T-helper 2 cell treated with Interferon-gamma antibody and Interleukin-4, amounts not matched to agents 100 ng/mL and 5 ng/mL, for 36 hours (primary cell): Measurements from ENCODE around the gene HOXC9. TPM values are rescaled to one million over a fixed set of nuclear protein-coding genes. Genes with fewer than 3 reads are reported as not detected.

Experiments
- intact Hi-C: fragments of 100-400 bp; cut with micrococcal nuclease; formaldehyde crosslinking; loops from one replicate; pipeline ENCODE4 v1.15.1; 2023
- total RNA-seq: library from RNA; stranded (reverse); gene quantifications from 2 replicates; pipeline ENCODE4 v1.2.3, GENCODE V29; 2022

HOXC9 gene
- total RNA-seq, 1 donor from 2014 or later: not detected

DNA sequence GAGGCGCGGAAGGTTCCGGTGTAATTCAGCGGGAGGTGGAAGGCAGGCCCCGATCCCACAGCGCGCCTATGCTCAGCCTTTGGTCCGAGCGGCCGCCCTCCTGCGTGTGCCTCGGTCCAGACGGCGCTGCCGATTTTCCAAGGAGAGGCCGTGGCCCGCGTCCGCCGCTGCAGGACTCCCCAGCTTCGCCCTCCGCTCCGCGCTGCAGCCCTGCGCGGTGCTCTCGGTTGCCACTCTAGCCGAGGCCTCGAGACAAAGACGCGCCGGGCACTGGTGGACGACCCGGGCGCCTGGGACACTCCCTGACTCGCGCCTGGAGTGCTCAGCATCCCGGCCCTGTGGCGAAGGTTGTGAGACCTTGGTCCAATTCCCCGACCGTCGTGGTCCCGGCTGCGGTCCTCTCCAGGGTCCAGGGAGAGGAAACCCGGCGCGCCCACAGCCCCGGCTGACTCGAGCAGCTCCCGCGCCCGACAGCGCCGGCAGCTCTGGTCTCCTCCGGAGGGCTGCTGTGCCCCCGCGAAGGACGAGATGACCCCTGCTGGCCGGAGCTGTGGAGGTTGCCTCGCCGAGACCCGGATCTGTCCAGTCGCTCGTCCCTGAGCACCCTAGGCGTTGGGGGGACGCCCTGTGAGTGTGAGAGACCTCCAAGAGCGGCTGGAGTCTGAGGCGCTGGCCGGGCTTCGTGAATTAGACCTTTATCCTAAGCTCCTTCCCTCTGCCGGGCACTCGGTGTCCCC, 38.8 kb upstream of the HOXC9 start:
- intact Hi-C loops: loop anchor here (5.0 kb wide), 1 partner anchor 91 kb away; the partner anchor contains the start of gene HOXC4

DNA sequence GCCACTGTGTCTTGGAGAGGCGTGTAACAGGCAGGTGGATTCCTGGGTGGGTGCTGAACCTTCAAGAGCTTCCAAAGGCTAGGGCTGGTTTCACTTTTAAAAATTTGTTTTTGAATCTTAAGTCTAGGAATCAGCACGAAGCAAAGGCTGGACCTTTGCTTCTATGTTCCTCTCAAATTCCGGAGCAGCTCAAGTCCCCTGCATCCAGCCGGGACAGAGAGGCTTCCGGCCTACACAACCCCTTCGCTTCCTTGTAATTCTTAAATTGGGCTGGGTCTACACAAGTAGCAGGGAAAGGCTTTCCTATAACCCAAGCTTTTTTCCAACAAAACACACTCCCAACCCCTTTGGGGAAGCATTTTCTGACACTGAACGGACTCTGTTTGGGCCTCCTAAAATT, 37.0 kb upstream of the HOXC9 start:
- intact Hi-C loops: loop anchor here (5.0 kb wide), 1 partner anchor 89 kb away; the partner anchor contains the start of gene HOXC4

DNA sequence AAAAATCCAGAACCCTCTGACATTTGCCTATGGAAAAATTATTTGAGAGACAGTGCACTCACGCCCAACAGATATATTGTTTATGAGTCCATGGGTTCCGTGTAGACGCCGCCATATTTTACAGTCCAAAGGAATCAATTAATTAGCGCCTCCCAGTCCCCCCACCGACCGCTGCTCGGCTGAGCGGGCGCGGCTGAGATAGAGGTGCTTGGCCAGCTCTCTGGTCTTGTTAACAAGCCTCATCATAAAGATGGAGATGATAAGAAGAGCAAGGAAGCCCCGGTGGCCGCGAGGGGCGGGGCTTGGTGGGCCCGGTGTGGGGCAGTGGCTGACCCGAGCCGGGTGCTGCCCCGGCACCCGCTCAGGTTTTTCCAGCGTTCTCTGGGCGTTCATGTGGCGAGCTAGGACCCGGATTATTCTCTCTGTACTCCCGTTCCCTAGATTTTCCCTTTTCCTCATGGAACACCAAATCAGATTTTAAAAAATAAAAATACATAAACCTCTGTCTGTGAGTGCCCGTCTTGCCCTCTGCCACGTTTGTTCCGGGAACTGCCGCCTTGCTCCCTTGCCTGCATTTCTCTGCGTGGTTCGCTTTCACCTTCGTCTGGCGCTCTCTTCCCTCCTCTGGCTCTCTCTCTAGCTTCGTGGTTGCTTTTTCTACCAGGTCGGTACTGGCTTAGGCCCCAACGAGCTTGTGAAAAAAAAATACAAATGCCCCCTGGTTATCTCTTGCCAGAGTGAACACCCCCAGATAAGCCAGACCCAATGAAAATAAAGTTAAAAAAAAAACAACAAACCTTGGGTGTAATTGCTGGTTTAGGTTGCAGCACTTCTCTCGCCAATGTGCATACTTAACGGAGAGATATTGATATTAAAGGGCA, 36.3 kb upstream of the HOXC9 start:
- intact Hi-C loops: loop anchor here (5.0 kb wide), 1 partner anchor 89 kb away; the partner anchor contains the start of gene HOXC4

DNA sequence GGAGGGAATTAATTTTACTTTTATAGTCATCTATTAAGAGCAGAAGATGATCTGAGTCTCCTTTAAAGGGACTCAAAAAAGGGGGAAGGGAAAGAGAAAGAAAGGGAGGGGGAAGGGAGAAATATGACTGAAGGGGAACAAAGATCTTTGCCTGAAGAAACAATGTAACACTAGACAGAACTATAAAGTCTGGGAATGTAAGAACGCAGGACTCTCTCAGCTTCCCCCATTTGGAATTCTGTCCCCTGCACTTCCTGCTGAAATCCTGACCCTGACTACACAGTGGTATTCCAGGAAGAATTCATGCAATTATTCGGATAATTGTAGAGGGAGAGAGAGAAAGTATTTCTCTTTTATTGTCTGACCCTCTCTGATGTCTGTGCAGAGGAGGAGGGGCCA, 35.6 kb upstream of the HOXC9 start:
- intact Hi-C loops: loop anchor here (5.0 kb wide), 1 partner anchor 88 kb away; the partner anchor contains the start of gene HOXC4

DNA sequence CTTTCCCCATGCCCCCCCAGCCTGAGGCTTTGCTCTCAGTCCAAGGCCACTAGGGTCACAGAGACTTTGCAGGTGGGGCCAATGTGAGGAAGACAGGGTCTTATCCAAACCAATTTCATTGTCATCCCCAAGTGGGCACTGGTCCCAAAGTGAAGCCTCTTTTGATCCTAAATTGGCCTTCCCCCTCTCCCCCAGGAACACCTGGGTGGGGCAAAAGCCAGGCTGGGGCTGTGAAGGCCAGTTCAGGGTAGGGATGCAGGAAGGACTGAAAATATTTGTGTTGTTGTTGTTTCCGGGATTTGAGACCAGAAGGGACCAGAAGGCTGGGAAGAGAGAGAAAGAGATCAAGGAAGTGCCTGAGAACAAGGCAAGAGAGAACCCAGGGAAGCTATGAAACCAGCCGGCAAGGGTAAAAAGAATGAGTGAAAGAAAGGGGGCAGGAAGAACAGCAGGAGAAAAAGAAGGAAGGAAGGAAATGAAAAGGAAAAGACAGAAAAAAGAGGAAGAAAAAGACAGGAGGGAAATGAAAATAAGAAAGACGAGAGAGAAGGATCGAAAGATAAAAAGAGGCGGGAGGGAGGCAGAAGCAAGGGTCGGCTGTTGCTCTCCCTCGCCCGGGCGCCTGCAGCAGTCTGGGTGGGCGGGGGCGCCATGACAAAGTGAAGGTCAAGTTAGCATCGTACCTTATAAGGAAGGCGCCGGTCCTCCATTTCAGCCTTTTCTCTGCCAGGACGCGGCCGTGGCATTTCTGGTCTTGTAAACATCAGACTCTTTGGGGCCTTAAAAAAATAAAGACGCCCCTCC, 34.5 kb upstream of the HOXC9 start:
- intact Hi-C loops: no loop called here

DNA sequence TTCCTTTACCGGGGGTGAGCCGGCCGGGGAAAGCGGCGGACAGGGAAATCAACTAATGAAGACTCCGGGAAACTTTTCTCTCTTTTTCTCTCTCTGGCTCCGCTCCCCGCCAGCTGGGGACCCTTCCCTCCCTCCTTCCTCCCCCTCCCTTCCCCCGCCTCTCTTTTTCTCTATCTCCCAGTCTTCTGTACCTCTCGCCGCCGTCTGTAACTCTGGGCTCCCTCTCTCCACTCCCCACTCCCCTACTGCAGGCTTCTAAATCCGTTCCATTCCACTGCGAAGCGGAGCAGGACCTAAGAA, 33.9 kb upstream of the HOXC9 start:
- intact Hi-C loops: no loop called here

DNA sequence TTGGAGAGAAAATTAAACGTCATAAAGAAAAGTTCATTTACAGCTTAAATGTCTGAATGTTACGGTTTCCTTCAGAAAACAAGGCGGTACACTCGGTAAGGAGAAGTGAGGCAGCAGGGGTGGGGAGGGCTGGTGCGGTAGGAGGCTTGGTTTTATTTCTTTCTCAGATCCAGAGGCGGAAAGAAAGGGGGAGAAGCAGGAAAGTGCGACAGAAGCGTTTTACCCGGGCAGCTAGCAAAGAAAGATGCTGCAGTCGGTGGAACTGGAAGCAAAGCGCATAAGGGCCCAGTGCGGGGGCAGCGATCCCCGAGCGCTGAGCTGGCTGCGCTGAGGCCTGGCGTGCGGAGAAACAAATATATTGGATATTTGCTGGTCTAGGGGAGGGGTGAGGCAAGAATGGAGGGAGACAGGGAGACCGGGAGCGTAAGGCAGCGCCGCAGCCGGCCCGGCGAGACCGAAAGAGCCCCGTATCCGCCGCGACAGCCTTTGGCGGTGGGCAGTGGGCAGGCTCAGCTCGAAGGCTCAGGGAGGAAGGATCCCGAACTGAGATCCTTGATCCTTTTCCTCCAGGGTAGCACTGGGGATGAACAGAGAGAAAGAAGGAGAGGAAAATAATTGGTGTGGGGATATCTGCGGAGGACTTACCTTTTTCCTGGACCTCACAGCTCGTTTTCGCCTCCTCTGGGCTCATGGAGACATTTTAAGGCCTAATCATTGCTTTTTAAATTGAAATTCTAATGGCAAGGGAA, 33.4 kb upstream of the HOXC9 start:
- intact Hi-C loops: no loop called here

DNA sequence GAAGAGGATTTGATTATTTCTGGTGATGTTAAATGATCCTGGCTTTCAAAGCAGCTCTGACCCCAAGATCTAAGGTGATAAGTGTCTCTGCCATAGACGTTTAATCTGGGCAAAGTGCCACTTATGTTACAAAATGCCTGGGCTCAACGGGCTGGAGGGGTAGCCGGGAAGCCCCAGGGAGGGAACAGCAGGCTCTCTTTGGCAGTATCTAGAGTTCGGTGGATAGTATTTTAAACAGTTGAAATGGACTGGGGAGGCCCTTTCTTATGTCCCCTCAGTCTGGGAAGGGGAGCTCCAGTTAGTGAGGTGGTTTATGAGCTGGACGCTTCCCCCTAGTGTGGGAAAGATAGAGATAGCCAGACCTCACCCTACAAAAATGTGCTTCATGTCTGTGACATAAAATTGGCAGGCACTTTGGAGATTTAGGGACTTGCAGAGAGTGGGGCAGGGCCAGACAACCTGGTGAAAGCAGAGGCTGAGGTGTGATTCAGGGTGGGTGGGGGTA, 32.5 kb upstream of the HOXC9 start:
- intact Hi-C loops: no loop called here

DNA sequence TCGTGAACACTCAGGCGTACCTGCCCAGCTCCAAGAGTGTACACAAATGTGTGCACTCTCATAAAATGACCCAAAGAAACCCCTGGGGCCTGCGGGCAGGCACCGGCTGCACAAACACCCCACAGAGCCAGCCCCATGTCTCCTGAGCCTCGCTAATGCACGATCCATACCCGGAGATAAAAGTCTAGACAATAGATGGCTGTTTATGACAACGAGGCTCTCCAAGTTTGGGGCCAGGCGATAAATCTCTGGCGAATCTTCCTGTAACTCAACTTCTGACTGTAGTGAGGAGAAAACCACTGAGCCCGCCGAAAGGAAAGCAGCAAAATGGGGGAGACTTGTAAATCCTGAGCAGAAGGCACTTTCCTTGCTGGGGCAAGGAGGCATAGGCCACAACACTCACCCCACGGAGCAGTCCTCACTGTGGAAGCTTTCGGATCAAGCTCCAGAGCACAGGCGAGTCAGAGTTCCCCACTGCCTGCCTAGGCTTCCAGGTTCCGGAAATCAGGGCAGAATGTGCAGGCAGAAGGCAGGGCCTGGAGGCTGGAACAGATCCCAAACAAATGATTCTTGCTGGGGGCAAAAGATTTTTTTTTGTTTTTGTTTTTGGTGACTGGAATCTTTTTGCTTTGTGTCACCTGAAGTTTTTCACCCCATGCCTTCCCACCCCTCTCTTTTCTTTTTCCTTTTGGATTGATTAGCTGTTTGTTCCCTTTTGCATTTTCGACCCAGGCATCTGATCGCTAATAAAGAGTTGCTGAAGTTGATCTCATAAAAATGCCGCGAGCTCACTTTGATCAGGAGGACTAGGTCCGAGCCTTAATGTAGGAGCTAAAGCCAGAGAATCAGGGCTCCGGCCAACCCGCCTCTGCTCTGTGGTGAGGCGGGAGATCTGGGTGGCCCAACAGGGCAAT, 31.5 kb upstream of the HOXC9 start:
- intact Hi-C loops: no loop called here

DNA sequence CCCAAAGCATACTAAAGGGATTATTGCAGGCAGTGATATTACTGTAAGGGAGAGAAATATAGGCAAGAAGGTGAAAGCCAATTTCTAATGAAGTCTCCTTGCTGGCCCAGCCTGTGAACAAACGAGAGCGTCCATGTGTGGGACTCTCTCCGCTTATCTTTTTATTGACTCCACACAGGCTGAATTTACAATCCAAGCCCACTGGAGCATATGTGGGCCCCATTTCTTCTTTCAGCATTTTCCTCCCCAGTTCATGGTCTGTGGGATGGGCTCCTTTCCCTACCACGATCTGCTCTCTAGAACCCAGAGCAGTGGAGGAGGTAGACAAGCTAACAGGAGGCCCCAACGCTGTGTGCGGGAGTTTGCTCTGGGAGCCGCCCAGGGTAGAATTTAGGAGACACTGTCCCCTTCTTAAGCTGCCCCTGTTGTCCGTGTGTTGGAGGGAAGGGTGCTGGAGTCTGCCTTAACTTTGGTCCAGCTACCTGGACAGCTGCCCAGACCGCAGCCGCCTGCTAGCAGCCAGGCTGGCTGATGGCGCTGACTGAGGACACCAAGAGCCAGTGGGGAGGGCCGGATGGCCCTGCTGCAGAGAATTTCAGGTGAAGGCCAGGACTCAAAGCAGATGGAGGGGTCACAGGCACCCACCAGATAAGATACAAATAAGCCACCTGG, 30.2 kb upstream of the HOXC9 start:
- intact Hi-C loops: no loop called here

DNA sequence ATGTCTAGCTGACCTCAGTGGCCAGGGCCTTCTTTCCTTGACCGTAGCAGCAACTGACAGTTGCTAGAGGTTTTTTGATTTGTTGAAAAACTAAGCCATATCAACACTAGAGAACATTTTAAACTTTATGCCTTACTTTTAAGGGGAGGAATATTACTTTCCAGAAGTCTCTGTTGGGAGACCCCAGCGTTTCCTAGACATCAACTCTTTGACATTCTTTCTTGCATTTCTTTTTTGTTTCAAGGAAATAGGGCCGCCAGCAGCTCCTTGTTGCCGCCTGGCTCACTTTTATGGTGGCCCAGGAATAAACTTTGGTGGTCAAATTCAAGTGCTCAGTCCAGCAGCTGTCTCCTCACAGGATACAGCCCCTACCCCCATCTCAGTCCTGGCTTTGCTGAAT, 29.5 kb upstream of the HOXC9 start:
- intact Hi-C loops: no loop called here

DNA sequence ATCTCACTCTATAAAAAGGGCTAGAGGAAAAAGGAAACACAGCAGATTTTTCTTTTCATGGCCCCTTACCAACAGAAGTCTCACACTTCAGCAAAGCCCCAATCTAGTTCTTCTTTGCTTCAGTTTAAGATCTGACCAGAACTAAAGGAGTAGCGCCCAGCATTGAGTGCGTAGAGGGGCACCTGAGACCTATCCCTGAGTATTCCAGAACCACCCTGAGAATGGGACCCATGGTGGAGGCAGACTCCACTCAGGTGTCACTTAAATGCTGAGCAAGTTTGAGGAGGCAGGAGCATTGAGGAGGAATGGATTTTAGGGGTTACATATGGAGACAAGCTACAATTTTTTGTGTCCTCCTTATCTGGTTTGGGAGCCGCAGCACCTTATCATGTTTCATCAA, 28.8 kb upstream of the HOXC9 start:
- intact Hi-C loops: no loop called here

DNA sequence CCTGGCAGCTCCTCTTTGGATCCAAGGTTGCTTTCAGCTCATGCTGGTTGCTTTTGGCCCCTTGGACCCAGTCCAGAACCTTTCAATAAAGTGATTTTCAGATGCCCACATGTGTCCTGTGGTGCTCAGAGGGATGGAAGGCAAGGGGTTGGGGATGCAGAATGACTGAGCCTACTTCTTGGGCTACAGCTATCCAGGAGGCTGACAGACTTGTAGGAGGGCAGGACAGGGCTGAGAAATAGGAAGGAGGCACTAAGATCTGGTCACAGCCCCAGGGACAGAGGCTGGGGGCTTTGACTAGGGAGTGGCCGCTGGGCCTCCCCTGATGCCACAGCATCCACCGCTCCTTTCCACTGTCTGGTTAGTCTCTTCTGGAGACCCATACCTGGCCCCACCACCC, 28.3 kb upstream of the HOXC9 start:
- intact Hi-C loops: no loop called here

DNA sequence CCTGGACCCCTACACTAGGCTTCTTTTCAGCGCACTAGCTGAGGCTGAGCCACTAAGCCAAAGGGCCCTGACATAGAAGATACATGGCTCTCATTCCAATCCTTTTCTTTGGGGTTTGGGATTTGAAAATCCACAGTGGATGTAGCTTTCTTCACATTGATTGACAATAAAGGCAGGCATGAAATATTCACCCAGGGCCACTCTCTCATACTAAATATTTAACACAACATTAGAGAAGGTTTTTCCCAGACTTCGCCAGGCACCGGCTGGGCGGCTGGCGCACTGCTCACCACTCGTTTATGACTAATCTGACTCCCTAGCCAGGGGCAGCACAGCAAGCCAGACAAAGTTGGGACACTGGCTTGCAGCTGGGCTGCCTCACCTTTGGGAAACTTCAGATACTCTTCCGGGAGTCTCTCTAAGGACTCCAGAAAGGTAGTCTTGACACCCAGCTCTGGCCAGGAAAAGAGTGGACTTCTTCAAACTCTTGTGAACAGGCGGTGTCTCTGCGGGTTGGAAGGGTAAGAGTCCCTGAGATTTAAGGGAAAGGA, 27.7 kb upstream of the HOXC9 start:
- intact Hi-C loops: no loop called here

DNA sequence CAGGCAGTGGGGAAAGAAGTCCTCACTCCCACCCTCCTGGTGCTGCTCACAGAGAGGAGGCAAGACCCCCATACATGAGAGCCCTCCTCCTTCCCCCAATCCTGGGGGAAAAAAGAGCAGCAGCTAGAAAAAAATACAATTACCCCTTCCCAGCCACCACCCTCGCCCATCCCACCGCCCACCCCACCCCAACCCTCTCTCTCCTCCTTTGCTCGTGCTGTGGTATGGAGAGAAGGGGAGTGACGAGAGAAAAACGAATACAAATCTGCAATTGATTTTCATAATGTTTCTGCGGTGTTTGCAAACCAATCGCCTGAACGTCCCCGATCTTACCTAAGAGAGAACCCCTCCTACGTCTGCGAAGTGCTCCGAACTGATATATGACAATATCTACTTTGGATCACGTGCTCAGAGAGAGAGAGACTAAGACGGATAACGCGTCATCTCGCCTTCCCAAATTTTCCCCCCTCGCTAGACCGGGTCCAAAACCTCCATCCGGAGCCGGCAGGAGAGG, 27.2 kb upstream of the HOXC9 start, which contains the start of gene HOXC11:
Gene HOXC11, plus strand, starts transcription at position 405 of the 514 bp plus-strand sequence. CDS start 116 bp downstream, outside the sequence.
- intact Hi-C loops: no loop called here

DNA sequence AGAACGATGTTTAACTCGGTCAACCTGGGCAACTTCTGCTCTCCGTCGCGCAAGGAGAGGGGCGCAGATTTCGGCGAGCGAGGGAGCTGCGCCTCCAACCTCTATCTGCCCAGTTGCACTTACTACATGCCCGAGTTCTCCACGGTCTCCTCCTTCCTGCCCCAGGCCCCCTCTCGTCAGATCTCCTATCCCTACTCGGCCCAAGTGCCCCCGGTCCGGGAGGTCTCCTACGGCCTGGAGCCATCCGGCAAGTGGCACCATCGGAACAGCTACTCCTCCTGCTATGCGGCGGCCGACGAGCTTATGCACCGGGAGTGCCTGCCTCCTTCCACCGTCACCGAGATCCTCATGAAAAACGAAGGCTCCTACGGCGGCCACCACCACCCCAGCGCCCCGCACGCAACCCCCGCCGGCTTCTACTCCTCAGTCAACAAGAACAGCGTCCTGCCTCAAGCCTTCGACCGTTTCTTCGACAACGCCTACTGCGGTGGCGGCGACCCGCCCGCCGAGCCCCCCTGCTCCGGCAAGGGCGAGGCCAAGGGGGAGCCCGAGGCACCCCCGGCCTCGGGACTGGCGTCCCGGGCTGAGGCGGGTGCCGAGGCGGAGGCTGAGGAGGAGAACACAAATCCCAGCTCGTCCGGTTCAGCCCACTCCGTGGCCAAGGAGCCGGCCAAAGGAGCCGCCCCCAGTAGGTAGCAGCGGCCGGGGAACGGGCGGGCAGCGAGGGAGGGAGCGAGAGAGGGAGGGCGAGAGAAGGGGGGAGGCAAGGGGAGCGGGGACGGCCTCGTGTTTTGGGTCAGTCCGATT, 26.5 kb upstream of the HOXC9 start:
- intact Hi-C loops: loop anchor here (2.0 kb wide), 1 partner anchor 21 kb away; no protein-coding TSS in a partner anchor
